Neuron (in vitro differentiated cells): ENCODE data around the gene PHLDB1.

Source experiments
- H2AFZ ChIP-seq: one replicate; pipeline ENCODE4 v1.6.1; 2013; ENCODE audit warnings: low read depth, mild to moderate bottlenecking, inconsistent platforms, low read length, moderate library complexity
- H3K27me3 ChIP-seq: one replicate; pipeline ENCODE4 v1.6.1; 2013; ENCODE audit warnings: low read length; ENCODE audit not compliant: insufficient read depth
- H3K36me3 ChIP-seq: one replicate; pipeline ENCODE4 v1.6.1; 2013; ENCODE audit warnings: low read length; ENCODE audit not compliant: insufficient read depth
- H3K4me1 ChIP-seq: one replicate; pipeline ENCODE4 v1.6.1; 2013; ENCODE audit warnings: low read length; ENCODE audit not compliant: insufficient read depth
- H3K4me3 ChIP-seq: 2 replicates; pipeline ENCODE4 v1.5.1; 2013; ENCODE audit warnings: mild to moderate bottlenecking, low read length, moderate library complexity
- H3K9me3 ChIP-seq: one replicate; pipeline ENCODE4 v1.6.1; 2013; ENCODE audit warnings: low read length

PHLDB1 gene

DNA sequence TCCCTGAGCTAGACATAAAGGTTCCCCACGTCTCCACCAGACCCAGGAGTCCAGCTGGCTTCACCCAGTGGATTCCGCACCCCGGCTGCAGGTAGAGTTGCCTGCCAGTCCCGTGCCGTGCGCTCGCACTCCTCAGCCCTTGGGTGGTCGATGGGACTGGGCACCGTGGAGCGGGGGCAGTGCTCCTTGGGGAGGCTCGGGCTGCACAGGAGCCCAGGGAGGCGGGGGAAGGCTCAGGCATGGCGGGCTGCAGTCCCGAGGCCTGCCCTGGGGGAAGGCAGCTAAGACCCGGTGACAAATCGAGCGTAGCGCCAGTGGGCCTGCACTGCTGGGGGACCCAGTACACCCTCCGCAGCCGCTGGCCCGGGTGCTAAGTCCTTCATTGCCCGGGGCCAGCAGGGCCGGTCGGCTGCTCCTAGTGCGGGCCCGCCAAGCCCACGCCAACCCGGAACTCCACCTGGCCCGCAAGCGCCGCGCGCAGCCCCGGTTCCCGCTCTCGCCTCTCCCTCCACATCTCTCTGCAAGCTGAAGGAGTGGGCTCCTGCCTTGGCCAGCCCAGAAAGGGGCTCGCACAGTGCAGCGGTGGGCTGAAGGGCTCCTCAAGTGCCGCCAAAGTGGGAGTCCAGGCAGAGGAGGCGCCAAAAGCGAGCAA lies 81.6 kb downstream of the PHLDB1 start:
- H3K27me3 ChIP-seq, result no peaks in the 10 kb centered on the region
- no peaks in the 10 kb centered on the region for H3K9me3 ChIP-seq

DNA sequence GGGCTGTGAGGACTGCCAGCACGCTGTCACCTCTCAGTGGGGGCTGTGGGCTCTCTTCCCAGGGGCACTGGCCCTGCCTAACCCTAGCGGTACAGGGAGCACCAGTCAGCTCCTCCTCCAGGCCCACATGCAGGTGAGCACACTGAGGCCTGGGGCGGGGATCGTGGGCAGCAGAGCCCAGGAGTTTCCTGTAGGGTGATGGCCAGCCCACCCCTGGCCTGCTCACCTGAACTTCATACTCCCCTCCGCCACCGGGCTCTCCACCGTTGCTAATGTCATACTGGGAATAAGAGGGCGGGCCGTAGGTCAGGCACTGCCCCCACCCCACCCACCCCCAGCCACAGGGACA lies 82.1 kb downstream of the PHLDB1 start:
- Histone ChIP-seq H3K4me1 (no peaks in the 10 kb centered on the region), H3K4me3 (no peak overlapping the region), H3K27me3 (no peaks in the 10 kb centered on the region)

More for the DNA sequence above, 81.6 kb downstream of the PHLDB1 start:
- no peak overlapping the region for H2AFZ ChIP-seq
- H3K36me3 ChIP-seq, result no peaks in the 10 kb centered on the region
- no peaks in the 10 kb centered on the region for H3K4me1 ChIP-seq
- no peak overlapping the region for H3K4me3 ChIP-seq

DNA sequence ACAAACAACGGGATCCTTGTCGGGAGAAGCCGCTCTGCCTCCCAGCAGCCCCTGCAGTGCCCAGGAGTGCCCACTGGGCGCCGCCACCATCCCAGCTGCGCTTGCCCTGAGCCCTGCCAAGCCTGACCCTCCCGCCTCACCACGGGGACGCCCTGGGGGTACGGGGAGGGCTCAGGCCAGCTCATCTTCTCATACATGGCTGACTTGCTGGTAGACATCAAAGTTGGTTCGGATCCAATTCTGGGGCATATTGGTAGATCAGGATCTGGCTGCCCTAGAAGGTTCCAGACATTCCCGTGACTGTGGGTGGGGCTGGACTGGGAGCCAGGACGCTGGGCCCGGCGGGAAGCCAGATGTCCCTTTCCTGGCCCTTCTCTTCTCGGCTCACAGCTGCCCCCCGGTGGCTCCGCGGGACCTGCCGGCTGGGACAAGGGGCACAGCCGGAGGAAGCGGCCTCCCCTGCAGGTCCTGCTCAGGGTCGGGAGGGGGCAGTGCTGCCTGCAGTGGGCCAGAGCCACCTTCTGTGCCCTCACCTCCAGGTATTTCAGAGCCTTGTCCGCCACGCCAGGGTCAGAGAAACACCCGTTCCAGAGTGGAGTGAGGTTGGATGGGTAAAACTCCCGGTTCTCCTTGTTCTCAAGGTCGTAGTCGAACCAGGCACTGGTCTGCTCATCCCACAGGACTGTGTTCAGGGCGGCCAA lies 82.6 kb downstream of the PHLDB1 start:
- no peaks in the 10 kb centered on the region for H3K9me3 ChIP-seq
- no peaks in the 10 kb centered on the region for H3K27me3 ChIP-seq
- H2AFZ ChIP-seq, result peak overlapping the region; percentile 4
- H3K4me3 ChIP-seq, result peak overlapping the region; percentile 45
- no peaks in the 10 kb centered on the region for H3K36me3 ChIP-seq
- no peaks in the 10 kb centered on the region for H3K4me1 ChIP-seq

More for the DNA sequence above, 82.1 kb downstream of the PHLDB1 start:
- no peak overlapping the region for H2AFZ ChIP-seq
- no peaks in the 10 kb centered on the region for H3K36me3 ChIP-seq
- H3K9me3 ChIP-seq, result no peaks in the 10 kb centered on the region

DNA sequence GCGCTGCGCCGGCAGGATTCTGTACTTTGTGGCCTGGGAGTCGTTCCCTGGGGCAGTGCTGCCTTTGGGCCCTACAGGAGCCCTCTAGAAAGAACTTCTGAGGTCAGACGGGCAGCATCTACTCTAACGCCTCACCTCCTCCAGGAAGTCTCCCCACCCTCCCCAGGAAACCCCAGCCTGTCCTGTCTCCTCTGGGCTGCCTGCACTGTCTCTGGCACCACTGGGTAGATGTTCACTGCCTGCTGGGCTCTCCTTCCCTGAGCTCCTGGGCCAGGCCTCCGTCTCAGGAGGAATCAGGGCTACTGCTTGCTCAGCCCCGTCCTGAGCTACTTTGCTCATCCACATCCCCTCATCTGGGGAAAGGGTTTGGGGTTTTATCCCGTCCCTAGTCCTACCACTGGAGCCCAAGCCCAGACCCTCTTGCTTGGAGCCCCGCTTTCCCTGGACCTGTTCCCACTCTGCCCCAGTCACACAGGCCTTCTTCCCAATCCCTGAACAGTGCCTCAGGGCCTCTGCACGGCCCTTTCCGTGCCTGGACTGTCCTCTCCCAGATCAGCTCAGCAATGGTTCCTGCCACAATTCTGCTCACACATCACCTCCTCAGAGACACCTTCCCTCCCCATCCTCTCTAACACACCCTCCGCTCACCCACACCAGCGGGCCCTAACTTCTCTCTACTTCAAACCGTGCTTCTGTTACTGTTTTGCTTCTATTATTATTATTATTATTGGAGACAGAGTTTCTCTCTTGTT lies 83.3 kb downstream of the PHLDB1 start:
- H3K9me3 ChIP-seq, result no peaks in the 10 kb centered on the region
- H3K27me3 ChIP-seq, result no peaks in the 10 kb centered on the region
- no peaks in the 10 kb centered on the region for H3K36me3 ChIP-seq
- H2AFZ ChIP-seq, result no peak overlapping the region
- no peaks in the 10 kb centered on the region for H3K4me1 ChIP-seq
- peak overlapping the region; percentile 45 for H3K4me3 ChIP-seq

- Histone ChIP-seq H3K36me3 (no peaks in the 10 kb centered on the region), H2AFZ (no peak overlapping the region), H3K27me3 (no peaks in the 10 kb centered on the region), H3K4me3 (no peak overlapping the region), H3K4me1 (no peaks in the 10 kb centered on the region), H3K9me3 (no peaks in the 10 kb centered on the region)
Measured at GRCh38 chr11:118691926-118692830, 84.8 kb downstream of the PHLDB1 start.

- no peaks in the 10 kb centered on the region for H3K4me1 ChIP-seq
- no peaks in the 10 kb centered on the region for H3K9me3 ChIP-seq
- no peaks in the 10 kb centered on the region for H3K27me3 ChIP-seq
- no peaks in the 10 kb centered on the region for H3K36me3 ChIP-seq
- no peak overlapping the region for H3K4me3 ChIP-seq
- no peak overlapping the region for H2AFZ ChIP-seq
Measured at GRCh38 chr11:118694185-118694584, 86.8 kb downstream of the PHLDB1 start.

- Histone ChIP-seq H2AFZ (no peak overlapping the region), H3K36me3 (no peaks in the 10 kb centered on the region), H3K9me3 (no peaks in the 10 kb centered on the region), H3K4me1 (no peaks in the 10 kb centered on the region), H3K4me3 (no peak overlapping the region), H3K27me3 (no peaks in the 10 kb centered on the region)
Measured at GRCh38 chr11:118694771-118695170, 87.4 kb downstream of the PHLDB1 start.

GRCh38 chr11:118696673-118697226 lies 89.3 kb downstream of the PHLDB1 start:
- Histone ChIP-seq H3K27me3 (no peaks in the 10 kb centered on the region), H3K4me3 (no peak overlapping the region), H2AFZ (no peak overlapping the region), H3K36me3 (no peaks in the 10 kb centered on the region), H3K9me3 (no peaks in the 10 kb centered on the region), H3K4me1 (no peaks in the 10 kb centered on the region)

DNA sequence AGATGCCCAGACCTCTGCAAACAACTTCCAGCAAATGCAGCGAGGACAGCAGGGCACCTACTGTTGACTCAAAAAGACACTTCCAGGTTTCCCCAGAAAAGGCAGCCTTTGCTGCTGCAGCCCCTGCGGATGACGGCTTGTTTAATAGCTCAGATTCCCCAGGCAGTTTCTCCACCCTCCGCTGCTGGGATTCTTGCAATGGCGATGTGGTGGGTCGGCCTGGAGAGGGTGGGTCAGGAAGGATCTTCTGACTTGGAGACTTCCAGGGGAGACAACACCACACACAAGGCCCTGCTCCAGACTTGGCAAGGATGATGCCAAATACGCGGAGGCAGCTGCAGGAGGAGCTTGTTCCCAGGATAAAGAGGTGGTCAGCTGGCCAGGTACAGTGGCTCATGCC lies 89.9 kb downstream of the PHLDB1 start:
- Histone ChIP-seq H3K4me3 (no peak overlapping the region), H3K4me1 (no peaks in the 10 kb centered on the region), H2AFZ (no peak overlapping the region), H3K9me3 (no peaks in the 10 kb centered on the region), H3K27me3 (no peaks in the 10 kb centered on the region), H3K36me3 (no peaks in the 10 kb centered on the region)

DNA sequence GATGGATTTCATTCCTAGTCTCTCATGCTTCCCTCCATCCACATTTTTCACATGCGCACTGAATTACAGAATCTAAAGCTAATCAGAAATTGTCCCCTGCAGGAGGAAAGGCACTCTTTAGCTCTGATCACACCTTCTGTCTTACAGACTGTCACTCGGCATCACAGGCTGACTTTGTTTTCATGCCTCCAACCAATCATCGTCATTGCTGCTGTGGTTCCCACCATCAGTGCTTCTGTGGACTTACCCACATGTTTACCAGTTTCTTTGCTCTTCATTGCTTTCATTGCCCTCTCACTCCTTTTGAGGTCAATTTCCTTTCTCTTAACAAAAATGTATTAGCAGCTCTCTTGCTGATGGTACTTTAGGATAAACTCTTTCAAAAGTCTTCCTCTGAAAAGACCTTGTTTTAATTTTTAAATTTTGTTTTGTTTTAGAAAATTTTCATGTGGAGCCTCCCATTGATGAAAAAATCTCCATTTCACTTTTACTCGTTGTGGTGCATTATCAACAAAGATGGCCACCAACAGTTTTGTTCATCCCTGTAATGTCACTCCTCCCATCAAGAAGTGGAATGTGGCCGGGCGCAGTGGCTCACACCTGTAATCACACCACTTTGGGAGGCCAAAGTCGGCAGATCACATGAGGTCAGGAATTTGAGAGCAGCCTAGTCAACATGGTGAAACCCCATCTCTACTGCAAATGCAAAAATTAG lies 92.2 kb downstream of the PHLDB1 start:
- Histone ChIP-seq H3K4me3 (no peak overlapping the region), H3K9me3 (no peaks in the 10 kb centered on the region), H3K27me3 (no peaks in the 10 kb centered on the region), H3K4me1 (no peaks in the 10 kb centered on the region), H3K36me3 (no peaks in the 10 kb centered on the region), H2AFZ (no peak overlapping the region)

GRCh38 chr11:118703563-118704106 lies 96.2 kb downstream of the PHLDB1 start:
- Histone ChIP-seq H3K4me1 (peaks cover 15% of the 10 kb centered on the region), H2AFZ (no peak overlapping the region), H3K4me3 (no peak overlapping the region), H3K9me3 (no peaks in the 10 kb centered on the region), H3K27me3 (peaks cover 2% of the 10 kb centered on the region), H3K36me3 (no peaks in the 10 kb centered on the region)
